Activated CD8-positive, alpha-beta memory T cell treated with anti-CD3 and anti-CD28 coated beads, Interleukin-2, amount 50 U/mL, for 24 hours (primary cell): Measurements from ENCODE around the gene SETBP1.

ENCODE experiments used
- DNase-seq: peaks from one replicate; pipeline ENCODE4 v3.0.0-alpha.2; 2020; ENCODE audit errors: extremely low read depth

Gene SETBP1

GRCh38 chr18:44901283-44901682 is 220.6 kb downstream of the SETBP1 start:
- no peak for DNase-seq

- DNase-seq, result no peak
These were observed 222.6 kb downstream of the SETBP1 start for GRCh38 chr18:44903327-44903726.

- no peak for DNase-seq
These were observed 224.1 kb downstream of the SETBP1 start for GRCh38 chr18:44904768-44905167.

- DNase-seq, result no peak
These were observed 228.6 kb downstream of the SETBP1 start for GRCh38 chr18:44909191-44909719.

GRCh38 chr18:44911260-44911659 is 230.6 kb downstream of the SETBP1 start:
- no peak for DNase-seq

GRCh38 chr18:44911773-44912172 is 231.1 kb downstream of the SETBP1 start:
- DNase-seq, result no peak

- DNase-seq, result no peak
These were observed 232.2 kb downstream of the SETBP1 start for GRCh38 chr18:44912740-44913478.

GRCh38 chr18:44914028-44914427 is 233.3 kb downstream of the SETBP1 start:
- no peak for DNase-seq

GRCh38 chr18:44915213-44915612 is 234.5 kb downstream of the SETBP1 start:
- no peak for DNase-seq

GRCh38 chr18:44915661-44916060 is 235.0 kb downstream of the SETBP1 start:
- no peak for DNase-seq

- DNase-seq, result no peak
These were observed 235.9 kb downstream of the SETBP1 start for GRCh38 chr18:44916429-44917207.

- DNase-seq, result no peak
These were observed 236.8 kb downstream of the SETBP1 start for GRCh38 chr18:44917216-44918141.

GRCh38 chr18:44918142-44918476 is 237.4 kb downstream of the SETBP1 start:
- no peak for DNase-seq

GRCh38 chr18:44920441-44920840 is 239.8 kb downstream of the SETBP1 start:
- no peak for DNase-seq

- DNase-seq, result no peak
These were observed 241.3 kb downstream of the SETBP1 start for GRCh38 chr18:44921974-44922373.

- no peak for DNase-seq
These were observed 242.3 kb downstream of the SETBP1 start for GRCh38 chr18:44922968-44923367.

- DNase-seq, result no peak
These were observed 244.3 kb downstream of the SETBP1 start for GRCh38 chr18:44924785-44925499.

GRCh38 chr18:44927127-44927849 is 246.6 kb downstream of the SETBP1 start:
- DNase-seq, result no peak

GRCh38 chr18:44934901-44935300 is 254.2 kb downstream of the SETBP1 start:
- no peak for DNase-seq

- DNase-seq, result no peak
These were observed 254.8 kb downstream of the SETBP1 start for GRCh38 chr18:44935455-44935854.

- DNase-seq, result no peak
These were observed 255.8 kb downstream of the SETBP1 start for GRCh38 chr18:44936485-44936884.
